Activated CD4-positive, alpha-beta T cell treated with anti-CD3 and anti-CD28 coated beads, Interleukin-2, Interleukin-4, amounts not matched to agents 100 ng/mL and 50 ng/mL, durations not matched to agents 16 hours and 8 hours (primary cell): ENCODE results near the gene GPBP1.
"Not testable (repeated sequence)": the region's sequence is repeated elsewhere in the genome, so short reads cannot be mapped to it uniquely, and the experiment has no call there.

ENCODE experiments used
- DNase-seq: peaks from one replicate; pipeline ENCODE4 v3.0.0-alpha.2; 2020; ENCODE audit warnings: low spot score

GPBP1 gene

DNA sequence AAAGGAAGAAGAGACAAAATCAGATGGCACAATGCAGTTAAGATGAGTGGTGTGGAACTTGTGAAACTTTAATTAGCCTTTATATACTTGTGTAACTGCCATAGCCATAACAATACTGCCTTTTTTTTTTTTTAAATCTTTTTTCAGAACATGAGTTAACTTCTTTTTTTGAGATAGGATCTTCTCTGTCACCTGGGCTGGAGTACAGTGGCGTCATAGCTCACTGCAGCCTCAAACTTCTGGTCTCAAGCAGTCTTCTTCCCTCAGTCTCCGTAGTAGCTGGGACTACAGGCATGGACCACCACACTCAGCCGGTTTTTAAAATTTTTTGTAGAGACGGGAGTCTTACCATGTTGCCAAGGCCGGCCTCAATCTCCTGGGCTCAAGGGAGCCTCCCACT lies 37.2 kb downstream of the GPBP1 start:
- no peak for DNase-seq

DNA sequence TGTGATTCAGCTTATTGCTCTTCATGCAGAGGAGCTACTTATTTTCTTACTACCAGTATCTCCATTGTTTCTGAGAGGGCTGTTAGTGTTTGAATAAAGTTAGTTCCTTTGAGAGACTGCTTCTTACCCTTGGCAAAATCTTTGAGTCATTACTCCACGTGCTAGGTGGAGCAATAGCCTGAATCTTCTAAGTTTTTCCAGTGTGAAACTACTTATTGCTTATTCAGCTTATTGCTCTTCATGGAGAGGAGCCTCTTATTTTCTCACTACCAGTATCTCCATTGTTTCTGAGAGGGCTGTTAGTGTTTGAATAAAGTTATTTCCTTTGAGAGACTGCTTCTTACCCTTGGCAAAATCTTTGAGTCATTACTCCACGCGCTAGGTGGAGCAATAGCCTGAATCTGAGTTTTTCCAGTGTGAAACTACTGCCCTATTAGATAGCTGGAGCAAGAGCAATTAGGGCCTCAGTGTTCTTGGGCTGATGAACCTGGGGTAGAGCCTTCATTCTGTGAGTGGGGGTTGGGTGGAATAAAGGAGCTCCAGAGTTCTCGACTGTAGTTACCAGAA lies 41.9 kb downstream of the GPBP1 start:
- no peak for DNase-seq

DNA sequence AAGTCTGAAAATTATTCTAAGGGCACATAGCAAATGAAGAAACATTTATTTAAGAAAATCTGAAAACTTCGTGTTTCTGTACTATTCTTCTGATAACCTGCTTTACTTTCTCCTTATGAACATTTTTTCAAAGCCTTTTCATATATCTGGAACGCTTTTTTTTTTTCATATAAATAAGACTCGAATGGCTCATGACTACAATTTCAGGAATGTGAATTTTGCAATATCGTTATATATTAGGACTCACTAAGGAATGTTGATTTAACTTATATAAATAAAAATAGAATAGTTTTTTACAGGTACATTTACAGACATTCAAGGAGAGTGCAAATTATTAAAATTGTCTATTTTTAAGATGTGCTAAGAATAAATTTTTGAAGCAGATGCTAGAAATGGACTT lies 42.9 kb downstream of the GPBP1 start:
- DNase-seq = no peak

DNA sequence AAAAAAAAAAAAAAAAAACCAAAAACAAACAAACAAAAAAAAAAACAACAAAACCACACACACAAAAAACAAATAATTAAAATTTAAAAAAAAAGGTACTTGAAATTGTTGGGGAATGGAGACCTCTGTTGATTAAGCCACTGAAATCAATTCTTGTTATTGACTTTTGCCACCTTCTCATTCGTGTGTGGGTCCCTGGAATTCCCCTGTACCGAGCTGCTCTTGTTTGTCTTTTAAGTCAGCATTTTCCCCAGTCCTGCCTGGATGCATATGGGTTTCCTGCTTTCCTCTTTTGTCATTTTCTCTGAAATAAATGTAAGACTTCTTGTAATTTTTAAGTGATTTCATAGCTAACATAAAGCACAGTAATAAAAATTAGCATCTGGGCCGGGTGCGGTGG lies 45.5 kb downstream of the GPBP1 start:
- peak; percentile 30 for DNase-seq

DNA sequence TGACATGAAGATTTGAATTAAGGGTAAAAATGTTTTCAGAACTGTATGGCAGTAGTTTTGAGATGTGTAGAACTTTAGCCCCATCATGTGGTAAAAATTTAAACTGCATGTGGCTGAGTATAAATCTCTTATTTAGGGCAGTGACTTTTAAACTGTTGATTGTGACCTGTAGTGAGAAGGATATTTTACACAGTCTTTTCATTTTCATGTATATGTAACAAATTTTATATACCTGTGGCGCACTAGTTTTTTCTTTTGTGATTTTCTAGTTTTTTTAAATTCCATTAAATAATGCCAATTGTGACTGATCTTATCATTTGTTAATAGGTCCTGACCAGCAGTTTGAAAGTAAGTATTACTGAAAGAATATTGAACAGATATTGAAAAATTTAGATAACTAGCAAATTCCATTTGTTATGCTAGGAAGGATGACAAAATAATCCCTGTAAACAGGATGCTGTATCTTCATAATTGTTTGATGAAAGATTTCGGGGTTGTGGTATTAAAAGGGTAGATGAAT lies 47.2 kb downstream of the GPBP1 start:
- peak; percentile 71 for DNase-seq

DNA sequence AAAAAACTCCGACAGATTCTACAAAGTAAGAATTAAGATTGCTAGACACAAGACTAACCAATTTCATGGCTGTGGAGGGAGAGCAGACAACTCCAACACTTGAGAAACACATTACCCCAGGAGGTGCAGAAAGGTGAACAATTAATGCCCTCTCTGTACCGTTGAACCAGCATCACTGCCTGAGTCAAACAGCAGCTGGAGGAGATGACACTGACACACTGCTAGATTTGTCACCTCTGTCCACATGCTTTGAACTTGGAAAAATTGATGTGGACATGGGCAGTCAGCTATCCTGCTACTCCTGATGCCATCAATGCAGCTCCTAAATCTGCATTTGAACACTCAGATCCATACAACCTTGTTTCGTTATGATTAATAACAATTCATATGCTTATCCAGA lies 51.7 kb downstream of the GPBP1 start:
- DNase-seq = peak; percentile 16

DNA sequence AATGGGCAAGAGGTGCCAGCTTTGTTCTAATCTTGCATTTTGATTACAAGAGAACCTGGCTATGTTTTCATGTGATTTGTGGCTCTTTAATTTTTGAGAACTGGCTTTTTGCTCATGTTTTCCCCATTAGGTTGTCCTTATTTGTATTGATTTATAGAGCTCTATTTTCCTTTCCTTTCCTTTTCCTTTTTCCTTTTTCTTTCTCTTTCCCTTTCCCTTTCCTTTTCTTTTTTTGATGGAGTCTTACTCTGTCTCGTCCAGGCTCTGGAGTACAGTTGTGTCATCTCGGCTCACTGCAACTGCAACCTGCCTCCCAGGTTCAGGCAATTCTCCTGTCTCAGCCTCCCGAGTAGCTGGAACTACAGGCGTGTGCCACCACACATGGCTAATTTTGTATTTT lies 55.5 kb downstream of the GPBP1 start:
- DNase-seq = no peak

DNA sequence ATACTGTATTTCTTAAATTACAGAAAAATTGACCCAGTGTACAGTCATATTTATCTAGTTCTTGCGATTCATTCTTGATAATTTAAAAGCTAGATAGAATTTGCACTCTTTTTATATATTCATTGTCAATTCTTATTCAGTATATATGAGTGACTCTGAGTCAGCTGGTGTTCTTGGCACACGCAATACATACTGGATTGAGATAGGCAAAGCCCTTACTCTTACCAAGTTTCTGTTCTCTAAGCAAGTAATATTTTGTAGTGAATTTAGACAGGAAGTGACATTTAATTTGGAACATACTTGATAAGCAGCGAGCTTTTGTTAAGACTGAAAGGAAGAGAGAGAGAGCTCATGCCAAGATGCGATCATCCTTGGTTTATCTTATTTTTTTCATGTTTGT lies 57.7 kb downstream of the GPBP1 start:
- DNase-seq = no peak

DNA sequence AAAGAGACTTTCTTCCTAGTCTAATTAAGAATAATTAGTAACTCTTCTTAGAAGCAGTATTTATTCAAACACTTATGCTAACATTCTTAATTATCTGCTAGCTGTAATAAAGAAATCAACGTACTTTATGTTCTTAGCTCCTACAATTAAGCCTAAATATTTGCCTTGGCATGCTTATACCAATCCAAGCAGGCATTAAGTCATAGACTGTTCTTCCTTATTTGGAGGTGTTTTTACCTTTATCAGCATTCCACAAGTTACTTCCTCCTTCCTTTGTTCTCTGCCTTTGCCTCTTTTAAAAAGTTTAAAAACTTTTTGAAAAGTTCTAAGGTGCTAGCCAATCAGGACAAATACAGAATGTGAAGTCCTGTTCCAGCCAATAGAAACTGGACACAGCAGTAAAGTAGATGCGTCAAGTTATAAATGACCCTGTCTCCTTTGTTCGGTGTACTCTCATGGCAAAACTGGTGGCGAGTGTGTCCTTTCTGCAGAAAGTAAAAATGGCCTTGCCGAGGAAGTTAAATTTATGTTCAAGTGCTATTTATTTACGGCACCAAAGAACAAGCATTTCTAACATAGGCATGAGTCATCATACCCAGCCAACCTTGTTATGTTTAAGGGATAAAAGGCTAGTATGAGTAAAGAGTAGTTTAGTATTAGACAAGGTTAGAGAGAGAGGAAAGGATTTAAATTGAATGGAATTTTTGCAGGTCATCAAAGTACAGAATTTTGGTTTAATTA lies 58.6 kb downstream of the GPBP1 start:
- DNase-seq = no peak

DNA sequence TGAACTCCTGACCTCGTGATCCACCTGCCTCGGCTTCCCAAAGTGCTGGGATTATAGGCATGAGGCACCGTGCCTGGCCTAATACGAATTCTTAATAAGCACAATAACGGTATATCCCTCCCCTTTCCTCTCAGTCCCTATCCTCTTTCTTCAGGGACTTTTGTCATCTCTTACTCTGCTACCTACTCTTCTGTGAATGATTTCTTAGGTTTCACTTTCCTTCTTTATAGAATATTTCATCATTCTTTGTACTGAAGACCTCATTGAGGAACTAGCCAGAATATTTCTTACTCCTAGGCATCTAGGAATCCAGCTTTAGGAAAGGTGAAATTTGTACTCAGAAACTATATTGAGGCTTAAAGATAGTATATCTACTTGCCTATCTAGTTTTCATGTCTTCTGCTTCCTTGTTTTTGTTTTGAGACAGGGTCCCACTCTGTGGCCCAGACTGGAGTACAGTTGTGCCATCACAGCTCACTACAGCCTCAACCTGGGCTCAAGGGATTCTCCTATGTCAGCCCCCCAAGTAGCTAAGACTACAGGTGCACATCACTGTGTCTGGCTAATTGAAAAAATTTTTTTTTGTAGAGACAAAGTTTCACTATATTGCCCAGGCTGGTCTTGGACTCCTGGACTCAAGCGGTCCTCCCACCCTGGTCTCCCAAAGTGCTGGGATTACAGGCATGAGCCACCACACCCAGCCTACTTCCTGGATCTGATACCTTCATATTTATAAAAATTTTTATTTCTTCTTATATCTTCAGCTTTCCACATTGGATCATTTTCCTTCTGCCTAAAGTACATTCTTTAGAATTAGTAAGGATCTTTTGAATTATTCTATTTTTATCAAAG lies 69.7 kb downstream of the GPBP1 start:
- DNase-seq = no peak

DNA sequence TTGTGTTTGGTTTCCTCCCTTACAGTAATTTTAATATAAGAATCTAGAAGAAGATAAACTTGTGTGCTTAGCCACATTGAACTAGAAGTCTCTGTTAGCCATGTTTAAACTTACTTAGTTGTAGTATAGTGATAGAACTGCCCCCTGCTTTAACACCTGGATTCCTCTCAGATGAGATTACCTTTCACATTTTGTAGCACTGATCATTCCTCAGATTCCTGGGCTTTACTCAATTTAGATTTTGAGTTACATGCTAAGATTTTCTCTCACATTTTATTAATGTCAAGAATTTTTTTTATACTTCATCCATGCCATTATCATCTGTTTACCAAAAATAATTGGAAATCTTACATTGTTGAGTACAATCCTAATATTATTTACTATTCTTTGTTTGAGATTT lies 70.5 kb downstream of the GPBP1 start:
- no peak for DNase-seq

DNA sequence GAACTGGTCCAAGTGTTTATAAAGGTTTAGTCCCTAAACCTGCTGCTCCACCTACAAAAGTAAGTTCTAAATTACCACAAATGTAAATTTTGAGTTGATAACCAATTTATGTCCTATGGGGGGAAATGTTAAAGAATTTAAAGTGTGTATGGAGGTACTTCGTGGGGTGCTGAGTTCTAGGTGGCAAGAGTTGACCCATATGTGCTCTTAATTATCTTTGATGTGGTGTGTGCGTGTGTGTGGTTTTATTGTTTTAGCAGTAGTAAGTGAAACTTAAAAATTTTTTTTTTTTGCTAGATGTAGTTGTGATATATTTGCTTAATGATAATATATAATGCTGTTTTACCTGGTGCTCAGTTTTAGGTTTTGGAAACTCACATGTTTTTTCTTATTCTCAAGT lies 72.6 kb downstream of the GPBP1 start:
- no peak for DNase-seq

DNA sequence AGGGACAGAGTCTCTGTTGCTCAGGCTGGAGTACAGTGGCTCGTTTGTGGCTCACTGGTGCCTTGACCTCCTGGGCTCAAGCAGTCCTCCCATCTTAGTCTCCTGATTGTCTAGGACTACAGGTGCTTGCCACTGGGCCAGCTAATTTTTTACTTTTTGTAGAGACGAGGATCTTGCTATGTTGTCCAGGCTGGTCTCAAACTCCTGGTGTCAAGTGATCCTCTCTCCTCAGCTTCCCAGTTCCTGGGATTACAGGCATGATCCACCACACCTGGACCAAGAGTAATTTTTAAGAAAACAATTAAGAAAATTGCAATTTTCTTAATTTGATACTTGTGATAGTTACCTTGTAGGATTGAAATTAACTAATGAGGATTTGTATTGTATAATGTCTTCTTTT lies 73.9 kb downstream of the GPBP1 start:
- no peak for DNase-seq

DNA sequence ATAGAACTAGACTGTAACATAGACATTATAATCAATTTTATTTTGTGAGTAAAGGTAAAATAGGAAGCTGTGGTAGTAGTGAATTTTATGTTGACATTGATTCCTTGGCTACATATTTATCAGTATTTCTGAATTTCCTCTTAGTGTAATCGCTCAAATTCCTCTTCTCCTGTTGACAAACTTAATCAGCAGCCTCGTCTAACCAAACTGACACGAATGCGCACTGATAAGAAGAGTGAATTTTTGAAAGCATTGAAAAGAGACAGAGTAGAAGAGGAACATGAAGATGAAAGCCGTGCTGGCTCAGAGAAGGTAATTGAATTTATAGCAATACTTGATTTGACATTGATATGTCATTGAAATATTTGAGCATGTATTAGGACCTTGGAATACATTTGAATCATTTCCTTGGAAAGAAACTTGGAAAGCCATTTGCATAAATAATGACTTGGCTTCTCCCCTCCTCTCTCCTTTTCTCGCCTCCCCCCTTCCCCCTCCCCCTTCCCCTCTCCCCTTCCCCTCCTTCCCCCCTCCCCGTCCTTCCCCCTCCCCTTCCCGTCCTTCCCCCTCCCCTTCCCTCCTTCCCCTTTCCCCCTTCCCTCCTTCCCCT lies 75.5 kb downstream of the GPBP1 start:
- no peak for DNase-seq

DNA sequence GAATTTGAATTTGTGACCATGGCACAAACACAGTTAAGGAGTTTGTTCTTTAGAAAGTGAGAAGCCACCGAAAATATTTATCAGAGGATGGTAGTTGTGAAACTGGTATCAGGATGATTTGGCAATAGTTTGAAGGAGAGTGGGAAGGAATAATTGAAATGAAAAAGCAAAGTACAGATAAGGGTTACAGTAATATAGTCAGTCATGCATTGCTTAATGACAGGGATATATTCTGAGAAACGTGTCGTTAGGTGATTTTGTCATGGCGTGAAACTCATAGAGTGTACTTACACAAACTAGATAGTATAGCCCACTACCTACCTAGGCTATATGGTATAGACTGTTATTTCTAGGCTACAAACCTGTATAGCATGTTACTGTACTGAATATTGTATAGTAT lies 84.2 kb downstream of the GPBP1 start:
- DNase-seq = peak; percentile 45

DNA sequence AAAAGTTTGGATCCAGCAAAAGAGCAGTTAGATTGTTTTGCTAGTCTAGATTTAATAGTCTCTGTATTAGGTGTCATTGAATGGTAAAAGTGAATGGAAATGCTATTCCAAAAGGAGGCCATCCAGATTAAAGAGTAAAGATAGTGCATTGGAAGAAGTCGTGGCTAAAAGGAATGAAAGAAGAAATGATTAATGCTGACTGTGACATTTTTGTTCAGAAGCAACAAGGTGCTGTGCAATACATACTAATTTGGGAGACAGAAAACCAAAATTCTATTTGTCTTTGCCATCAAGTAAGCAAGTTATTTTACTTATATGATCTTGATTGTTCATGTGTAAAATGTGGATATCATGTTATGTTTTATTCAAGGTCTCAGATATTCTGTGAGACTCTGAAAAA lies 85.1 kb downstream of the GPBP1 start:
- DNase-seq = no peak

DNA sequence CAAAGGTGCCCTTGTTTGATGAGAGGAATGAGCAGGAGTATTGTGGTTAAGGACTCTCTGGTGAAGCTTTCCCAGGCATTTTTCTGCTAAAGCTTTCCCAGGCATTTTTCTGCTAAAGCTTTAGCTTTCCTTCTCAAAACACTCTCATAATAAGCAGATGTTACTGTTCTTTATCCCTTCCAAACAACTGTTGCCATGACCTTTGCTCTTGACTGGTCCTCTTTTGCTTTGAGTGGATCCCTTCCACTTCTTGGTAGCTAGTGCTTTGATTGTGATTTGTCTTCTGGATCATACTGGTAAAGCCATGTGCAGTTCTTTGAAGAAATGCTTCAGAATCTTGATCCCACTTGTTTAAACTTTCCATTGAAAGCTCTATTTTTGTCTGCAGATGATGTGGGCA lies 85.8 kb downstream of the GPBP1 start:
- no peak for DNase-seq

DNA sequence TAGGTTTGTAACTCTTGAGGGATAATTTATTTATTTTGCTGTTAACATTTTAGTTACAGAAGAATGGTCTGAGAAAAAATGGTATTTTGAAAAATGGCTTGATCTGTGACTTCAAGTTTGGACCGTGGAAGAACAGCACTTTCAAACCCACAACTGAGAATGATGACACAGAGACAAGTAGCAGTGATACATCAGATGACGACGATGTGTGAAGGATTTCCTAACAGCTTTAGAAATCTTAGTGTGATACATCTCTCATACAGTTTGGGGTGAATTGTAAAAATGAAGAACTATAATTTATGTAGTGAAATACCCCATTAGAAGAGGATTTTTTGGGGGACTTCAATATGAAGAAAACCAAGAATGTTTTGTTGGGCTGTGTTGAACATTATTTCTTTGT lies 88.7 kb downstream of the GPBP1 start:
- DNase-seq = no peak

DNA sequence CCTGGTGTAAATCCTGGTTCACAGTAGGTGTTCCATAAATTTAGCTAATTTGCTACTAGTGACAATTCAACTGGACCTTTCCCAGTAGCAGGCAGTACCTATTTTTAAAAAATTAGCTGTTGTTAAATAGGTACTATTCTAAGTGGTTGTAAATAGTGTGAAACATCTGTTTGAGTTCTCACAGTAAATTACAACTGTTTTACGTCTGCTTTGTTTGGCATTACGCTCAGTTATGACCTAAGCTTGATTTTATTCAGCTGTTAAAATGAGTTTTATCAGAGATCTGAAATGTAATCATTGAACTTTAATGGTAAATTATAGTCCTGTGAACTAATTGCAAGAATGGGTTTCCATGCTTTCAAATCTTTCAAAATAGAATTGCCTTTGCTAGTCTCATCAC lies 93.9 kb downstream of the GPBP1 start:
- DNase-seq = no peak

DNA sequence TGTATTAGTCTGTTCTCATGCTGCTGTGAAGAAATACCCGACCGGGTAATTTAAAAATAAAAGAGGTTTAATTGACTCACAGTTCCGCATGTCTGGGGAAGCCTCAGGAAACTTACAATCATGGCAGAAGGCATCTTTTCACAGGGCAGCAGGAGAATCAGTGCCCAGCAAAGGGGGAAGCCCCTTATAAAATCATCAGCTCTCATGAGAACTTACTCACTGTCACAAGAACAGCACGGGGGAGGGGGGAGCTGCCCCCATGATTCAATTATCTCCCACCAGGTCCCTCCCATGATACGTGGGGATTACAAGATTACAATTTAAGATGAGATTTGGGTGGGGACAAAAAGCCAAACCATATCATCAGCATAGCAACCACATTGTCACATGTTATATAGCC lies 102.5 kb downstream of the GPBP1 start:
- no peak for DNase-seq

DNA sequence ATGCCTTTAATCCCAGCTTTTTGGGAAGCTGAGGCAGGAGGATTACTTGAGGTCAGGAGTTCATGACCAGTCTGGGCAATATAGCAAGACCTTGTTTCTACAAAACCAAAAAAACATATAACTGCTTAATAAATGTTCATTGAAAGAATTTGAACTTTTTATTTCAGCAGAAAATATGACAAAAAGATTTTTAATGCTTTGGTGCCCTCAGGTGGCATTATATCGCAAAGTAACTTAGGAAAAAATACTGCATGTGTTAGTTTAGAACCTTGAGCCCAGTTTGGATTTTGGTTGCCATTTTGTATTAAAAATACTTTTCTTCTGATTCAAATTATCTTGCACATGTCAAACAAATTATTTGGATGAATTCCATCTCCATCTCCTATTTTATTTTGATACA lies 103.2 kb downstream of the GPBP1 start:
- DNase-seq = no peak

DNA sequence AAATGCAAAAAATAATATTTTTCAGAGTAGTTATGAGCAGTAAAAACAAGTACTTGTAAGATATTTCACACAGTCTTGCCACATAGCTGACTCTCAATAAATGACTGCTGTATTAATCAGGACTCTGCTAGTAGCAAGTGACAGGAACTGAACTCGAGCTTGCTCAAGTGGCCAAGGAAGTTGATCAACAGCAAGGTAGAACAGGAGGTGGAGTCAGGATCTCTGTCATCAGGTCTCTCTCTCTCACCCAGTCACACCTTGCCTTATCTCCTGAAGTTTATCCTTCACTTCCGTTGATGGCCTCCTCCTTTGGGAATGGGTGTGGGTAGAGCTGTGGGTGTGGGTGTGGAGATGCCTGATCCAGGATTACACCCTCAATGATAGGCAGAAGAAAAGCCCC lies 107.0 kb downstream of the GPBP1 start:
- no peak for DNase-seq

DNA sequence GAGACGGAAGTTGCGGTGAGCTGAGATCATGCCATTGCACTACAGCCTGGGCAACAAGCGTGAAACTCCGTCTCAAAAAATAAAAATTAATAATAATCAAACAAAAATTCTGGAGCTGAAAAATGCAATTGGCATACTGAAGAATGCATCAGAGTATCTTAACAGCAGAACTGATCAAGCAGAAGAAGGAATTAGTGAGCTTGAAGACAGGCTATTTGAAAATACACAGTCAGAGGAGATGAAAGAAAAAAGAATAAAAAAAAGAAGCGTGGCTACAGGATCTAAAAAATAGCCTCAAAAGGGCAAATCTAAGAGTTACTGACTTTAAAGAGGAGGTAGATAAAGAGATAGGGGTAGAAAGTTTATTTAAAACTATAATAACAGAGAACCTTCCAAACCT lies 111.2 kb downstream of the GPBP1 start:
- not testable (repeated sequence) for DNase-seq
